Pancreas (tissue), 10 donors: ENCODE results near the gene GLIS2. TPM values are rescaled to one million over a fixed set of nuclear protein-coding genes. Genes with fewer than 3 reads are reported as not detected.

Experiments used
- ATAC-seq, 4 donors: fragments of 200-7000 bp; cut with Tn5 transposase; one replicate each; pipeline versions ENCODE4 v1.8.0 to v1.9.1; 2020; ENCODE audit warnings: mild to moderate bottlenecking in 4 of 4, moderate library complexity in 4 of 4
- DNase-seq, 6 donors: peaks; one replicate each; pipeline ENCODE4 v3.0.0-alpha.2; 2020
- FAIRE-seq: peaks from 2 replicates; lab custom pipeline; 2012; peaks lifted over from hg19 to GRCh38; lab: Jason Lieb, UNC
- H3K27ac ChIP-seq, 4 donors: fragments of 200-600 bp; sonication (generic); 1 replicate in 3 of 4; 2 replicates in 1 of 4; pipeline versions ENCODE4 v1.5.0 to v1.8.0; 2020
- H3K27me3 ChIP-seq, 4 donors: fragments of 200-600 bp; one replicate each; pipeline ENCODE4 v1.8.0; 2021
- H3K36me3 ChIP-seq, 3 donors: fragments of 200-600 bp; sonication (generic) in 1 of 3; one replicate each; pipeline versions ENCODE4 v1.5.0 to v1.8.0; 2020 to 2021
- H3K4me1 ChIP-seq, 3 donors: fragments of 200-600 bp; one replicate each; pipeline ENCODE4 v1.8.0; 2021
- H3K4me3 ChIP-seq, 4 donors: fragments of 200-600 bp; sonication (generic) in 2 of 4; one replicate each; pipeline versions ENCODE4 v1.5.0 to v1.8.0; 2020 to 2021
- H3K9me3 ChIP-seq, 4 donors: fragments of 200-600 bp; one replicate each; pipeline ENCODE4 v1.8.0; 2021
- CTCF ChIP-seq, 4 donors: fragments of 200-600 bp; sonication (generic) in 3 of 4; IDR thresholded peaks; one replicate each; pipeline versions ENCODE4 v1.5.0 to v1.8.0; 2021; ENCODE audit warnings: antibody characterized with exemption in 4 of 4
- WGBS, 2 donors: extraction: QIAGEN DNeasy Blood & Tissue Kit; methylation state at CpG; one replicate each; pipeline ENCODE4 v1.1.7; 2013; 5-methylcytosine and 5-hydroxymethylcytosine counted together
- intact Hi-C, 3 donors: fragments of 100-400 bp; cut with DNase I; formaldehyde crosslinking; loops; one replicate each; pipeline versions ENCODE4 v1.11.1 to v1.14.2; 2022
- polyA plus RNA-seq, 2 donors: library from polyadenylated mRNA; stranded (reverse); fragments of 200-250 nt; gene quantifications; one replicate each; pipeline ENCODE4 v1.2.3, GENCODE V29; 2013
- total RNA-seq, 6 donors: library from RNA; stranded (reverse); fragmentation: NEBNext Ultra II Directional in 4 of 6; extraction: Animal tissue kit (Norgen Biotek cat#: 25700) in 4 of 6; gene quantifications; one replicate each; pipeline versions ENCODE4 v1.2.1 to v1.2.4, GENCODE V29; 2021 to 2023
- donor health status: healthy with polysubstance abuse.
- donor health status: DM: no; HTN: no; CAD: no; lungs with moderate emphysema.
- donor health status: DM: no; HTN: no; CAD: no.
- donor health status: control.
- donor health status: control.
- donor health status: Bipolar disorder and iron deficiency.
- donor health status: DM: yes; HTN: yes; CAD: no.
- donor health status: DM: no; HTN: no; CAD: no.
- donor health status: DM: no; HTN: no; CAD: no.
- donor health status: DM: yes; HTN: yes; CAD: no.

The GLIS2 gene
- total and polyA plus RNA-seq, 8 donors, result 5.5 to 15.1 (median 10.9) TPM

- ATAC-seq (no peak), FAIRE-seq (no peak), DNase-seq (peak in 1 of 6 donors; percentile 62)
- intact Hi-C loops, result no loop called here
- Histone ChIP-seq H3K36me3 (no peaks in the 10 kb centered on the region), H3K4me3 (no peak overlapping the region), H3K27me3 (no peaks in the 10 kb centered on the region), H3K9me3 (no peaks in the 10 kb centered on the region), H3K27ac (no peak overlapping the region), H3K4me1 (no peaks in the 10 kb centered on the region)
- WGBS, 2 donors, result 89 to 91% methylated on average over 13 of the region's 13 CpGs
- no peak for TF ChIP-seq CTCF (IDR thresholded peaks at IDR 0.05)
These were observed 50.1 kb downstream of the GLIS2 start for GRCh38 chr16:4366016-4366415.

GRCh38 chr16:4367393-4367856, 51.6 kb downstream of the GLIS2 start:
- Histone ChIP-seq H3K36me3 (no peaks in the 10 kb centered on the region), H3K27ac (no peak overlapping the region), H3K4me3 (no peak overlapping the region), H3K9me3 (no peaks in the 10 kb centered on the region), H3K27me3 (no peaks in the 10 kb centered on the region), H3K4me1 (no peaks in the 10 kb centered on the region)
- FAIRE-seq (no peak), ATAC-seq (no peak), DNase-seq (no peak)
- intact Hi-C loops, result no loop called here
- WGBS, 2 donors, result 87 to 94% methylated on average over 5 of the region's 5 CpGs
- TF ChIP-seq CTCF (IDR thresholded peaks at IDR 0.05), result no peak

GRCh38 chr16:4369007-4369733, 53.3 kb downstream of the GLIS2 start:
- H3K9me3 ChIP-seq, result no peaks in the 10 kb centered on the region
- ATAC-seq, result no peak
- intact Hi-C loops, result no loop called here
- DNase-seq, result peak in 2 of 6 donors; percentile 29 to 53
- H3K27me3 ChIP-seq, result no peaks in the 10 kb centered on the region
- H3K36me3 ChIP-seq, result no peaks in the 10 kb centered on the region
- WGBS, 2 donors, result 89 to 90% methylated on average over 13 of the region's 13 CpGs
- no peak overlapping the region for H3K27ac ChIP-seq
- FAIRE-seq, result no peak
- no peak overlapping the region for H3K4me3 ChIP-seq
- TF ChIP-seq CTCF (IDR thresholded peaks at IDR 0.05), result no peak
- peaks cover 0 to 4% (median 3%) of the 10 kb centered on the region in 3 donors for H3K4me1 ChIP-seq

GRCh38 chr16:4370151-4370550, 54.3 kb downstream of the GLIS2 start:
- H3K4me1 ChIP-seq, result peaks cover 0 to 10% (median 10%) of the 10 kb centered on the region in 3 donors
- H3K36me3 ChIP-seq, result no peaks in the 10 kb centered on the region
- intact Hi-C loops, result no loop called here
- ATAC-seq (no peak), FAIRE-seq (no peak), DNase-seq (no peak)
- peak overlapping the region in 2 of 4 donors; percentile 27 to 41 for H3K27ac ChIP-seq
- H3K4me3 ChIP-seq, result no peak overlapping the region
- no peaks in the 10 kb centered on the region for H3K27me3 ChIP-seq
- H3K9me3 ChIP-seq, result no peaks in the 10 kb centered on the region
- no peak for TF ChIP-seq CTCF (IDR thresholded peaks at IDR 0.05)
- 76 to 80% methylated on average over 3 of the region's 3 CpGs for WGBS, 2 donors
